GM19372 (cell line): ENCODE measurements around the gene AKR1E2.

Experiments used
- ATAC-seq: cut with Tn5 transposase; IDR thresholded peaks from one replicate; pipeline ENCODE4 v1.9.1; 2021; ENCODE audit warnings: mild to moderate bottlenecking, low read depth, moderate library complexity; ENCODE audit not compliant: unreplicated experiment

AKR1E2 gene

GRCh38 chr10:4888236-4888635 is 62.2 kb downstream of the AKR1E2 start:
- no peak for ATAC-seq

DNA sequence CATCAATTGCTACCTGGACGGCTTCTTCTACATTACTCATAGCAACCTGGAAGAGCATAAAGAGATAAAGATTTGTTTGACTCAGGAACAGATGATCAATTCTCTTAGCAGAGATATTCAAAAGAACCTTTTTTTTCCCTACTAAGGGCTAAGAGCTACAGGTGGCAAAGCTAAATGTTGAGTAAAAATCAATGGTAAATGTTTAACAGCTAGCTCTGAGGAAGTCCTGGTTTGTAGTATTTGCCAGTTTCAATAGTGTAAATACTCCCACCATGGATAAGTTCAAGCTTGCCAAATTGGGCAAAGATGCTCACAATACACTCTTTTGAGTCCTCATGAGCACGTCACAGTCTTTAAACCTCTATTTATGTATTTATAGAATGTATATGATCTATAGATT is 64.0 kb downstream of the AKR1E2 start:
- no peak for ATAC-seq

- ATAC-seq: no peak
Measured at GRCh38 chr10:4892681-4893080, 66.7 kb downstream of the AKR1E2 start.

DNA sequence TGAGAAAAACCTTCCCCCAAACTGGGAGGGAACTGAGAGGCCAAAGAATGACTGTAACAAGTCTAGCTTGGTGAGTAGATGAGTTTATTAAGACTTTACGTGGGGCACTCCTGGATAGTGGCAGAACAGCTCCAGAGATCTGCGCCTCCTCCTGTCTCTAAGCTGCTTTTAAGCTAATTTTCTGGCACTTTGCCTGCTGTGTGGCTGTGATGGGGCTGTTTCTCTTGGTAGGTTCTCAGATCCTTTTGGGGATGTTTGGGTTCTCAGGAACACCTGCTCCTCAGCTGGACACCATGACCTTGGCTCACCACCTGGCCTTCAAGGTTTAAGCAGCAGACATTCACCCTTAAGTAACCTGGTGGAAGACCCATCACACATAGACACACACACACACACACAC is 68.3 kb downstream of the AKR1E2 start:
- ATAC-seq: no peak
